Activated naive CD8-positive, alpha-beta T cell (primary cell): ENCODE measurements around the gene LRRC75B.
A peak's percentile ranks its signal among the peaks of the same experiment; 100 is the strongest.
"Not testable (repeated sequence)": the region's sequence is repeated elsewhere in the genome, so short reads cannot be mapped to it uniquely, and the experiment has no call there.

Source experiments
- H3K27ac Mint-ChIP-seq: one replicate; pipeline ENCODE4 v1.8.0; 2021; ENCODE audit warnings: mixed read lengths
- H3K27me3 Mint-ChIP-seq: one replicate; pipeline ENCODE4 v1.8.0; 2021; ENCODE audit warnings: mixed read lengths
- H3K36me3 Mint-ChIP-seq: one replicate; pipeline ENCODE4 v1.8.0; 2021; ENCODE audit warnings: mixed read lengths
- H3K4me1 Mint-ChIP-seq: one replicate; pipeline ENCODE4 v1.8.0; 2021; ENCODE audit warnings: low read depth, mixed read lengths
- H3K4me3 Mint-ChIP-seq: one replicate; pipeline ENCODE4 v1.8.0; 2021; ENCODE audit warnings: mild to moderate bottlenecking, mixed read lengths
- H3K9me3 Mint-ChIP-seq: one replicate; pipeline ENCODE4 v1.8.0; 2021; ENCODE audit warnings: low read depth, mixed read lengths

The LRRC75B gene

DNA sequence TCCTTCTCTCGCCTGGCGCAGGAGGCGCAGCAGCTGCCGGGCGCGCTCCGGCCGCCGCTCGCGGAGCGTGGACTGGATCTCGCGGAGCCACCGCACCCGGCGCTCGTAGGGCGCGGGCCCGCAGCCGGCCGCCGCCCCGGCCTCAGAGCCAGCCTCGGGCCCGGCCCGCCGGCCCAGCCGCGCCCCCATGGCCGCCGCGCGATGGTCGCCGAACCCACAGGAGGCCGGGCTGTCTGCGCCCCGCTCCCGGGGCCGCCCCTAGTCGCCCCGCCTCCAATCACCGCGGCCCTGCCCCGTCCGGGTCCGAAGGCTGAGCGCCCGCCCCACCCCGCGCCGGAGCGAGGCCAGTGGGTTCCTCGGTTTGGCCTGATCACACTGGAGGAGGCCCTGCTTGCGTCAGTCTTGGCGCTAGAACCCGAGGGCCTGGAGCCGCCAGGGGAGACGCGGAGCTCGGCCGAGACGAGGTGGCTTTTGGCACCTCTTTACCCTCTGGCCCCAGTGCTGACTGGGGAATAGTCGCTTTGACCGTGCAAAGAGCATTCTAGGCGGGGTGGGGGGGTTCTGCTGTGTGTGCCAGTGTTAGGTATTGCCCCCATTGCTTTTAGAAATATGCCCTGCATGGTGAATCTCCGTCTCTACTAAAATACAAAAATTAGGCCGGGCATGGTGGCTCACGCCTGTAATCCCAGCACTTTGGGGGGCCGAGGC lies at the start of gene LRRC75B:
Gene LRRC75B, minus strand, starts transcription at position 223 of the 708 bp plus-strand sequence. Its CDS starts 34 bp downstream, at position 189.
- H3K4me1 Mint-ChIP-seq: peaks cover 2% of the 10 kb centered on the region
- H3K27ac Mint-ChIP-seq: no peak within 1 kb of the TSS
- no peaks in the 10 kb centered on the region for H3K9me3 Mint-ChIP-seq
- peaks cover 1% of the 10 kb centered on the region for H3K27me3 Mint-ChIP-seq
- peak within 1 kb of the TSS; percentile 82 for H3K4me3 Mint-ChIP-seq
- peaks cover 3% of the 10 kb centered on the region for H3K36me3 Mint-ChIP-seq

DNA sequence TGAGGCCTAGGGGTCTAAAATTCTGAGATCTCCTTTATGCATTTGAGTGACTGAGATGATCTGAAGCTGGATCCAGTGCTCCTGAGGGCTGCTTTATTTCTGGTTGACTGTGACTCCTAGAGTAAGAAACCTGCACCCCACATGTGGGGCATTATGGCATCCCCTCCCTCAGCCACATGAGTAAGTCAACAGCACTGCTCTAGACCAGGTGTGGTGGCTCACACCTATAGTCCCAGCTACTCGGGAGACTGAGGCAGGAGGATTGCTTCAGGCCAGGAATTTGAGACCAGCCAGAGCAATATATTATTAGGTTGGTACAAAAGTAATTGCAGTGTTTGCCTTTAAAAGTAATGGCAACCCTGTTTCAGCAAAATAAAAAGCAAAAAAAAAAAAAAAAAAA lies 49.4 kb upstream of the LRRC75B start:
- H3K27ac Mint-ChIP-seq, H3K9me3 Mint-ChIP-seq, H3K27me3 Mint-ChIP-seq, H3K4me1 Mint-ChIP-seq, H3K4me3 Mint-ChIP-seq, H3K36me3 Mint-ChIP-seq: not testable (repeated sequence)

DNA sequence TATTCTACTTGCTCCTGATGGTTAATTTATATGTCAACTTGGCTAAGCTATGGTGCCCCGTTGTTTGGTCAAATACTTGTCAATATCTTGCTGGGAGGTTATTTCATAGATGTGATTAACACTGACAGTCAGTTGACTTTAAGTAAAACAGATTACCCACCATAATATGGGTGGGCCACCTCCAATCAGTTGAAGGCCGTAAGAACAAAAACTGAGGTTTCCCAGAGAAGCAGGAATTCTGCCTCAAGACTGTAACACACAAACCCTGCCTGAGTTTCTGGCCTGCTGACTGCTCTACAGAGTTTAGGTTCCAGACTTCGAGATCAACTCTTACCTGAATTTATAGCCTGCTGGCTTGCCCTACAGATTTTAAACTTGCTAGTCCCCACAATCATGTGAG lies 43.6 kb upstream of the LRRC75B start:
- not testable (repeated sequence) for H3K4me3 Mint-ChIP-seq, H3K9me3 Mint-ChIP-seq, H3K36me3 Mint-ChIP-seq, H3K27me3 Mint-ChIP-seq, H3K27ac Mint-ChIP-seq
- H3K4me1 Mint-ChIP-seq: peaks cover 21% of the 10 kb centered on the region

- H3K36me3 Mint-ChIP-seq, H3K27me3 Mint-ChIP-seq, H3K9me3 Mint-ChIP-seq, H3K27ac Mint-ChIP-seq: not testable (repeated sequence)
- Mint-ChIP-seq H3K4me1 (peaks cover 21% of the 10 kb centered on the region), H3K4me3 (peak overlapping the region; percentile 17)
Measured at GRCh38 chr22:24634776-24635389, 42.0 kb upstream of the LRRC75B start.

GRCh38 chr22:24633231-24634023 lies 40.6 kb upstream of the LRRC75B start:
- Mint-ChIP-seq H3K27ac (peak overlapping the region; percentile 47), H3K4me3 (peak overlapping the region; percentile 48), H3K4me1 (peaks cover 21% of the 10 kb centered on the region)
- not testable (repeated sequence) for H3K36me3 Mint-ChIP-seq, H3K9me3 Mint-ChIP-seq, H3K27me3 Mint-ChIP-seq

DNA sequence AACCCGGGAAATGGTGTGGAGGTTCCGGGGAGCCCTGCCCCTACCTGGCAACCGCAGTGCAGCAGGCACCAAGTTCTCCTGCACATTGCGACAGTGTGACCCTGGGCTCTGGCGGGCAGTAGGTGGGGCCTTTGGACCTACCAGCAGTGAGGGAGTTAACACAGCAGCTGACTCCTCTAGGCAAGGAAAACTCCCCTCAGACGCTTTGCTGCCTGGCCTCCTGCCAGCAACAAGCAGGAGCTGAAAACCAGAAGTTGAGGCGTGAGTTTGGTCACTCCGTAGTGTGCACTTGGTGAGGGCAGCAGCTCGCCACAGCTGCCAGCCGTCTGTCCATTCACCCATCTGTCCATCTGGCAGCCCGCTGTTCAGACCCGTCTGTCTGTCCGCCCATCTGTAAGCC lies 39.8 kb upstream of the LRRC75B start:
- not testable (repeated sequence) for H3K27ac Mint-ChIP-seq, H3K27me3 Mint-ChIP-seq, H3K9me3 Mint-ChIP-seq, H3K4me3 Mint-ChIP-seq, H3K36me3 Mint-ChIP-seq
- H3K4me1 Mint-ChIP-seq: peaks cover 21% of the 10 kb centered on the region

GRCh38 chr22:24631430-24632122 lies 38.7 kb upstream of the LRRC75B start:
- H3K36me3 Mint-ChIP-seq, H3K9me3 Mint-ChIP-seq, H3K4me3 Mint-ChIP-seq, H3K27ac Mint-ChIP-seq, H3K27me3 Mint-ChIP-seq: not testable (repeated sequence)
- peaks cover 20% of the 10 kb centered on the region for H3K4me1 Mint-ChIP-seq

DNA sequence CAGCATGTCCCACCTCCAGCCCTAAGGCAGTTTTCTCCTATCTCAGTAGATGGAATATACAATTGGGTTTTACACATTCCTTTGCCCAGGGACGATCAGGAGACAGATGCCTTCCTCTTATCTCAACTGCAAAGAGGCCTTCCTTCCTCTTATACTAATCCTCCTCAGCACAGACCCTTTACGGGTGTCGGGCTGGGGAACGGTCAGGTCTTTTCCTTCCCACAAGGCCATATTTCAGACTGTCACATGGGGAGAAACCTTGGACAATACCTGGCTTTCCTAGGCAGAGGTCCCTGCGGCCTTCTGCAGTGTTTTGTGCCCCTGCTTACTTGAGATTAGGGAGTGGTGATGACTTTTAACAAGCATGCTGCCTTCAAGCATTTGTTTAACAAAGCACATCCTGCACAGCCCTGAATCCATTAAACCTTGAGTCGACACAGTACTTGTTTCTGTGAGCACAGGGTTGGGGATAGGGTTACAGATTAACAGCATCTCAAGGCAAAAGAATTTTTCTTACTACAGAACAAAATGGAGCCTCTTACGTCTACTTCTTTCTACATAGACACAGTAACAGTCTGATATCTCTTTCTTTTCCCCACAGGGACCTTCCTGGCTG lies 38.0 kb upstream of the LRRC75B start:
- H3K9me3 Mint-ChIP-seq, H3K27ac Mint-ChIP-seq, H3K27me3 Mint-ChIP-seq, H3K36me3 Mint-ChIP-seq, H3K4me3 Mint-ChIP-seq: not testable (repeated sequence)
- peaks cover 17% of the 10 kb centered on the region for H3K4me1 Mint-ChIP-seq

DNA sequence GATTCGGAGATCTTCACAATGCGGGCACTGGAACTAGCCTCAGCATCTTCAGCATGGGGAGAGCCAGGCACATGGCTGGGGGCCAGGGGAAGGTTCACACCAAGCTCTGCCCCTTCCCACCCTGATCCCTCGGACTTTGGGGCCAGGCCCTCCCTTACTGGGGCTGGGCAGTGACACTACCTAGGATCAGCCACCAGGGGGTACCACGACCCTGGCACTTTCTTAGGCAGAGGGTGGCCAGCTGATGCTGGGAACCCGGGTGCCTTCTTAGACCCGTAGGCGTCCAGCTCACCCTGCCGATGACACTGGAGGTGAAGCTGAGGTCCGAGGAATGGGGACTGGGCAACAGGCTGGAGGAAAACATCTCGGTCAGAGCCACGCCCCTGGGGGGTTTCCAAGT lies 36.2 kb upstream of the LRRC75B start:
- not testable (repeated sequence) for H3K27ac Mint-ChIP-seq, H3K36me3 Mint-ChIP-seq, H3K9me3 Mint-ChIP-seq, H3K27me3 Mint-ChIP-seq, H3K4me3 Mint-ChIP-seq, H3K4me1 Mint-ChIP-seq

- H3K27me3 Mint-ChIP-seq, H3K4me3 Mint-ChIP-seq, H3K9me3 Mint-ChIP-seq, H3K27ac Mint-ChIP-seq, H3K4me1 Mint-ChIP-seq, H3K36me3 Mint-ChIP-seq: not testable (repeated sequence)
Measured at GRCh38 chr22:24627911-24628310, 35.0 kb upstream of the LRRC75B start.

DNA sequence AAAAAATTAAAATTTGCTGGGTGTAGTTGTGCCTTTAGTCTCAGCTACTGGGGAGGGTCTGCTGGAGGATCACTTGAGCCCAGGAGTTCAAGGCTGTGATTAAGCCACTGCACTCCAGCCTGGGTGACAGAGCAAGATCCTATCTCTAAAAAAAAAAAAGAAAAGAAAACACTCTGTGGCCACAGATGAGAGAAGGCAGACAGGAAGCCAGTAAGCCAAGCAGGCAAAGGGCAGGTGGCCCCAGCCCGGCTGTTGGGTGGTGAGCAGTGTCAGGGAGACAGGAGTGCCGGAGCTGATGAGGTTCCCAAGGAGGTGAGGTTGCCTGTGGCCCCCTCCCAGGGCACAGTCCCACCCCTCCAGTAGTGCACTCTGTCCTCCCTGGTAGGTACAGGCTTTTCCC lies 29.7 kb upstream of the LRRC75B start:
- H3K27ac Mint-ChIP-seq, H3K4me3 Mint-ChIP-seq, H3K36me3 Mint-ChIP-seq, H3K9me3 Mint-ChIP-seq, H3K27me3 Mint-ChIP-seq, H3K4me1 Mint-ChIP-seq: not testable (repeated sequence)

DNA sequence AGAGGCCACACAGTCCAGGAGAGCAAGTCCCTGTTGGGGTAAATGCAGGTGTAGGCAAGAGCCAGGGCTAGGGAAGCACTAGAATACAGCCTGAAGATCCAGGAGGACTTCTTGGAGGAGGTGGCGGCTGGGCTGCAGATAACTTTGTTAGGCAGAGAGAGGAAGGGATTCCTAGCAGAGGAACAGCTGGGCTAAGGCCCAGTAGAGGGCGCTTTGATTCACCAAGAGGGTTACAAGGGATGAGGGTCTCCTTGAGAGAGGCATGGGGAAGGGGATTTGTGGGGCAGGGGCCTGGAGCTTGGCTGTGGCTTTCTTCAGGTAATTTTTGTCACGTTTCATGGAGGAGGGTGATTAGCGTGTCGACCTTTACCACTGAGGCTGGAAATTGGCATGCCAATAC lies 28.4 kb upstream of the LRRC75B start:
- H3K4me3 Mint-ChIP-seq, H3K27me3 Mint-ChIP-seq, H3K9me3 Mint-ChIP-seq, H3K27ac Mint-ChIP-seq, H3K4me1 Mint-ChIP-seq, H3K36me3 Mint-ChIP-seq: not testable (repeated sequence)

DNA sequence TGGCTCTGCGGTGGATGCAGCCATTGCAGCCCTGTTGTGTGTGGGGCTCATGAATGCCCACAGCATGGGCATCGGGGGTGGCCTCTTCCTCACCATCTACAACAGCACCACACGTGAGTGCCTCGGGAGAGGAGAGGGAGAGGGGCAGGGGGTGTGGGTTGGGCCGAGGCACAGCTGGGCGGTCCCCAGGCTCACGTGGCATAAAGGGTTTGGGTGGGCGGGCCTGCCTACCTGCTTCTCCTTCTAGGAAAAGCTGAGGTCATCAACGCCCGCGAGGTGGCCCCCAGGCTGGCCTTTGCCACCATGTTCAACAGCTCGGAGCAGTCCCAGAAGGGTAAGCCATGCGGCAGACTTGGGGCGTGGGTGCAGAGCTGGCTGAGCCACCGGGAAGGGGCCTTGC lies 21.9 kb upstream of the LRRC75B start:
- H3K36me3 Mint-ChIP-seq, H3K4me3 Mint-ChIP-seq: not testable (repeated sequence)

GRCh38 chr22:24609888-24610287 lies 17.0 kb upstream of the LRRC75B start:
- not testable (repeated sequence) for H3K9me3 Mint-ChIP-seq, H3K27ac Mint-ChIP-seq

More for the DNA sequence above, 21.9 kb upstream of the LRRC75B start:
- not testable (repeated sequence) for H3K9me3 Mint-ChIP-seq, H3K4me1 Mint-ChIP-seq, H3K27me3 Mint-ChIP-seq, H3K27ac Mint-ChIP-seq

DNA sequence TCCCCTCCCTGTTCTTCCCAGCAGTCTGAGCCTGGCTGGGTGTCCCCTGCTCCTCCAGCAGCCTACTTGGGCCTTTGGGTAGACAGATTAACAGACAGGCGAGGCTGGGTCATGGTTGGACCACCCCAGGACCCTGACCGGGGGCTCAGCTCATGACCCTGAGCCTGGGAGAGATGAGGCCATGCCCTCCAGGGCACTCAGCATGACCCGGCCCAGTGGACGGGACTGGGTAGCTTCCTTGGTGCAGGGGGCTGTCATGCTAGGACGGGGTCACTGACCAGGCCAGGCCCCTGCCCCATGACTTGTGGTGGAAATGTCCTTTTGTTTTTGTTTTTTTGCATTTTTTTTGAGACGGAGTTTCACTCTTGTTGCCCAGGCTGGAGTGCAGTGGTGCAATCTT lies 15.5 kb upstream of the LRRC75B start:
- not testable (repeated sequence) for H3K27me3 Mint-ChIP-seq, H3K9me3 Mint-ChIP-seq, H3K4me3 Mint-ChIP-seq, H3K36me3 Mint-ChIP-seq, H3K27ac Mint-ChIP-seq
- peaks cover 15% of the 10 kb centered on the region for H3K4me1 Mint-ChIP-seq

More at GRCh38 chr22:24609888-24610287, 17.0 kb upstream of the LRRC75B start:
- H3K36me3 Mint-ChIP-seq, H3K4me1 Mint-ChIP-seq, H3K4me3 Mint-ChIP-seq, H3K27me3 Mint-ChIP-seq: not testable (repeated sequence)
